Measurements from ENCODE around the gene SLC10A3.
A peak's percentile ranks its signal among the peaks of the same experiment; 100 is the strongest.

DNA sequence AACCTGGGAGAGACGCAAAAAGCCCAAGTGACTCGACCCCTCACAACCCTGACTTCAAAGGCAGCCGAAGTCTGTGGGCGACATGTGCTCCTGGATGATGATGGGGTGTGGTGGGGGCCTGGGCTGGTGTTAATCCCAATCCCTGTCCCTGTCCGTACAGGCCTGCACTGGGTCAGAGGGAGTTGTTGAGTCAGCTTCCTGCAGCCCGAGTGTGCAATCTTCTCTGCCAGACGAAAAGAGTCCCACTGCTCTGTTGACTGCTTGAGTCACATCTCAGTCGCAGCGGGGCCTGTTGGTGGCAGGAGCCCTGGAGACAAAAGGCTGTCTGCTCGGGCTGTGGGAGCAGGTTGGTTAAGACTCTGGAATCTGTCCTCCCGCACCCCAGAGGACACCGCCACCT is 15.3 kb upstream of the SLC10A3 start:
- TF ChIP-seq, protein P1, sequence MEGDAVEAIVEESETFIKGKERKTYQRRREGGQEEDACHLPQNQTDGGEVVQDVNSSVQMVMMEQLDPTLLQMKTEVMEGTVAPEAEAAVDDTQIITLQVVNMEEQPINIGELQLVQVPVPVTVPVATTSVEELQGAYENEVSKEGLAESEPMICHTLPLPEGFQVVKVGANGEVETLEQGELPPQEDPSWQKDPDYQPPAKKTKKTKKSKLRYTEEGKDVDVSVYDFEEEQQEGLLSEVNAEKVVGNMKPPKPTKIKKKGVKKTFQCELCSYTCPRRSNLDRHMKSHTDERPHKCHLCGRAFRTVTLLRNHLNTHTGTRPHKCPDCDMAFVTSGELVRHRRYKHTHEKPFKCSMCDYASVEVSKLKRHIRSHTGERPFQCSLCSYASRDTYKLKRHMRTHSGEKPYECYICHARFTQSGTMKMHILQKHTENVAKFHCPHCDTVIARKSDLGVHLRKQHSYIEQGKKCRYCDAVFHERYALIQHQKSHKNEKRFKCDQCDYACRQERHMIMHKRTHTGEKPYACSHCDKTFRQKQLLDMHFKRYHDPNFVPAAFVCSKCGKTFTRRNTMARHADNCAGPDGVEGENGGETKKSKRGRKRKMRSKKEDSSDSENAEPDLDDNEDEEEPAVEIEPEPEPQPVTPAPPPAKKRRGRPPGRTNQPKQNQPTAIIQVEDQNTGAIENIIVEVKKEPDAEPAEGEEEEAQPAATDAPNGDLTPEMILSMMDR (IDR thresholded peaks at IDR 0.05; ENCODE audit: extremely low read depth in 1 of 2, insufficient read depth in 1 of 2, low read depth in 1 of 2, low read length in 2 of 2), result no peak
- no peak for TF ChIP-seq POLR2A (IDR thresholded peaks at IDR 0.05; ENCODE audit: low read depth, low read length)
- TF ChIP-seq FOS (IDR thresholded peaks at IDR 0.05; ENCODE audit: borderline replicate concordance, insufficient read depth, low read length), result peak; percentile 13
- TF ChIP-seq EZH2 (IDR thresholded peaks at IDR 0.05; ENCODE audit: borderline replicate concordance, low read depth, low read length, severe bottlenecking), result no peak
- TF ChIP-seq POLR2AphosphoS5 (IDR thresholded peaks at IDR 0.05; ENCODE audit: insufficient read depth, low read depth, low read length), result no peak
- TF ChIP-seq, protein P2, sequence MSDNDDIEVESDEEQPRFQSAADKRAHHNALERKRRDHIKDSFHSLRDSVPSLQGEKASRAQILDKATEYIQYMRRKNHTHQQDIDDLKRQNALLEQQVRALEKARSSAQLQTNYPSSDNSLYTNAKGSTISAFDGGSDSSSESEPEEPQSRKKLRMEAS (IDR thresholded peaks at IDR 0.05; ENCODE audit: insufficient read depth, insufficient read length), result no peak
- TF ChIP-seq MYC (IDR thresholded peaks at IDR 0.05; ENCODE audit: low read depth, low read length), result no peak
